HG02870 (cell line): ENCODE measurements around the gene TPMT.
"Not testable (repeated sequence)": the region's sequence is repeated elsewhere in the genome, so short reads cannot be mapped to it uniquely, and the experiment has no call there.

Experiments used
- ATAC-seq: cut with Tn5 transposase; IDR thresholded peaks from one replicate; pipeline ENCODE4 v1.9.1; 2021; ENCODE audit warnings: mild to moderate bottlenecking, moderate library complexity; ENCODE audit not compliant: unreplicated experiment

Gene TPMT

DNA sequence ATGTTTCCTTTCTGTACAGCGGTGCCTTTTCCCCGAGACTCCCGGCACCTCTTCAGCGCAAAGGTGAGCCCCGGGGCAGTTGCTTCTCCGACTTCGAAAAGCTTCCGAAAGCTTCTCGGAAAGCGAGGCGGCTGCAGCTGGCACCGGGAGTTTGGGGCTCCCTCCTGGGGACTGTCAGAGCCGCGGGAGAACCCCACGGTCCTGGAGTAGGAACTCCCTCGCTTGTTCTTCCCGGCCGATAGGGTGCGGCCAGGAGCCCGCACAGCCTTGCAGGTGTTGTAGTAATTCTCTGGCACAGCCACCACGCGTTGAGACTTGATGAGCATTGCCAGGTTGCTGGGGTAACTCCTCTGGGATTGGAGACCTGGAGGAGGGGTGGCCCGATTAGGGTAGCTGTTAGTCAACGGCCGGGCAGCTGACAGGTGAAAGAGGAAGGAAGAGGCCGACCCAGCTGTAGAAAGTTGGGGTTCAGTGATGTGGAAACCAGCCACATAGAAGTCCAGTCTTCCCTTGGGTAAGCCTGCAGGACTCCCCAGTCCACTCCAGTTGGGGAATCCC lies 1.1 kb upstream of the TPMT start:
- ATAC-seq = peak; percentile 23

DNA sequence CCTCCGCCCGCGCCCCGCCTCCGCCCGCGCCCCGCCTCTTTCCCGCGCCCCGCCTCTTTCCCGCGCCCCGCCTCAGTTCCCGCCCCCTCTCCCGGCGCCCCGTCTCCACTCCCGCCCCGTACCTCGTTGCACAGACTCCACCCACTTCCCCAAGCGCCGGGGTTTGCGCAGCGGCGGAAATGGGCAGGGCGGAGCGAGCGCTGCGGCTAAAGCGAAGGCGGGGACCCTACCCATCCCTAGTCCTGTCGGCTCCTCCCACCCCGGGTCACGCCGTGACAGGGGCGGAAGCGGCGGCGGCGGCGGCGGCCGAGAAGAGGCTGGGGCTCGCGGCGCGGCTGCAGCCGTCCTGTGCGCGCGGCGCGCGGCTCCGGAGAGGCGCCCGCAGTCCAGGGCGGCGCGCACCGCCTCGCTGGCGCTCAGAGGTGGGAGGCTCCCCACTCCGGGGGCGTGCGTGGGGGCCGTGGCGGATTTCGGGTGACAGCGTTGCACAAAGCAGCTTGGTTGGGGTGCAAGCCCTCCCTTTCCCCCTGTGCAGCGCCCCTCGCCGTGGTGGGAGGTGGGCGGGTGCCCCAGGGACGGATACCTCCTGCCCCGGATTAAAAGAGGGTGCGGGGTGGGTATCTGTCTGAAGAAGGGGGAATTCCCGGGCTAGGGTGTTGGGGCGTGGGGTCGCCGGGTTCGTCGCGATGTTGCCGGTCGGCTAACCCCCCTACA lies 430 bp upstream of the TPMT start, which contains the start of gene KDM1B:
KDM1B (plus strand) TSS at position 273 of the 714 bp plus-strand sequence. CDS start 4,474 bp downstream, outside the sequence.
- peak; percentile 83 for ATAC-seq

DNA sequence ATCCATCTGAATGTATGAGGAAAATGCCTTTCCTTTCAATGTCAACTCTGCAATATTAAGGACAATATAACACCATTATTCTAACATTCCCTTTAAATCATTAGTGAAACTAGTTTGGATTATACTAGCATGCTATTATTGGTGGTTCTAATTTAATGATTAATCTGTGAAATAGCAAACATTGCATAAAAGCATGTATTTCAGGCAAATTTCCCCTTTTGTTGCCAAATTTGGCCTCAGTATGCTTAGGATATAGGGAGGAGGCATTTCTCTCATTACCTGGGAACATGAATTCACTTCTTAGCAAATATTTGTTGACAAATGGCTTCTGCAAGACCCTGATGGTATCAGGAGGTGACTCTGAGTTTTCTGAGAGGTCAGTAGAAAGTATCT lies 1.6 kb downstream of the TPMT start:
- no peak for ATAC-seq

DNA sequence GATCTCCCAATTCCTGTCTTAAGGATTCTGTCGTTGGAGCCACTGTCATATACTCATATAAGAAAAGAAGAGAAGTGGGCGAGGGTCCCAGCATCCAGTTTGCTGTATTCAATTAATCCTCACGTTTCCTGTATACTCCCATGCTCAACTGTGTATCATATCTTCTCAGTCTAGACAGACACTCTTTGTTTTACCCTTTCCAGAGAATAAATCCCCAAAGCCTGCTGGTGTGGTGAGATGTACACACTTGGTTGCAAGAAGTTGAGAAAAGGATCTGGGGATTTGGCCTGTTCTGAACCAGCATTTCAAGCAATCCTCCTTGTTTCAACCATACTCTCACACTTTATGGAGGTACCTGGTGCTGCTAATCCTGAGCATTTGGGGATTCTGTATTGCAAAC lies 3.1 kb downstream of the TPMT start:
- no peak for ATAC-seq

DNA sequence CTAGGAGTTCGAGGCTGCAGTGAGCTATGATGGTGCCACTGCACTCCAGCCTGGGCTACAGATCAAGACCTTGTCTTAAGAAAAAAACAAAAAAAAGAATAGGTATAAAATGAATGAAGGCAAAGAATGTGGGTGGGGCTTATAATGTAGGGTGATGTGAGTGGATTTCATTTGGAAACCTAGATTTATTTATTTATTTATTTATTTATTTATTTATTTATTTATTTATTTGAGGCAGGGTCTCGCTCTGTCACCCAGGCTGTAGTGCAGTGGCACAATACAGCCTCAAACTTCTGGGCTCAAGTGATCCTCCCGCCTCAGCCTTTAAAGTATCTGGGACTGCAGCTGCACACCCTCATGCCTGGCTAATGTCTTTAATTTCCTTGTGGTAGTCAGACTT lies 3.5 kb downstream of the TPMT start:
- ATAC-seq = not testable (repeated sequence)

DNA sequence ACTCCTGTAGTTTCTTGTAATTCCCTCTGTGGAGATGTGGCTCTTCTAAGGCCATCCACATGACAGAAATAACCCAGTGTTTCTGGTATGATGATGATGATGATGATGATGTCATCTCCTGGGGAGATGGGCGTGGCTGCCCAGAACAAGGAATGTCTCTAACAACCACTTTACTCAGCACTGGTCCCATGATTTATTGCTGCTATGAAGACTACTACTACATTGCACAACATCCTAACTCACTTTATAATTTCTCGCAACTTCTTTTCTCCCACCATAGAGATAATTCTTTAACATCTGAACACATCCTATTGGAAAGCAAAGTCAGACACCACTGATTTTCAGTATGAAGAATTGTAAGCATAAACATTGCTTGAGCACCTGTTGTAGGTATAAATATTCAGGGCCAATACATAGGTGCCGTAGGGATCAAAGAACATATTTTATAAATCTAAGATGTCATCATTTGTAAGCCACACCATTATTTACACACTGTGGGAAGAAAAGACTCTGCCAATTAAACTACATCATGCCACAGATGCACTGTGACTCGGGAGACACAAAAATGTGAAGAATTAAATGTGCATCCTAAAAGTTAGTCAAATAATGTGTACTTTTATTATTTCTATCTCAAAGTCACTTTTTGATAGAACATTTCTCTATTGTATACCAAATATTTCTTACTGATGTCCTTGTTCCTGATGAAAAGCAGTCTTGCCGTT lies 6.4 kb downstream of the TPMT start:
- no peak for ATAC-seq

DNA sequence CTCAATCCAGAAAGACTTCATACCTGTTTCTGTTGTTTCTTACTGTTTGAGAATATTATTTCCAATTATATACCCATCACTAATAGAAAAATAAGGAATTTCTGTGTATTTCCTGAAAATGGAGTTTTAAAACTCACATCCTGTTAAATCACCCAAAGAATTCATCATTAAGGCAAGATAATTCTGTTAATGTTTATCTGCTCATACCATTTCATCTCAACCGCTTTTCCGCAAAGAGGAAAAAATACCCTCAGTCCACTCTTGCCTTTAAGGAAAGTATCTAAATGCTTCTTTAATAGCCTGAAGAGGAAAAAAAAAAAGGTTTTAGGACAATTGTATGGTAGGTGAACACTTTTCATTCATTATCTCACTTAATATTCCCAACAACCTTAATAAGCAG lies 7.3 kb downstream of the TPMT start:
- ATAC-seq = no peak

DNA sequence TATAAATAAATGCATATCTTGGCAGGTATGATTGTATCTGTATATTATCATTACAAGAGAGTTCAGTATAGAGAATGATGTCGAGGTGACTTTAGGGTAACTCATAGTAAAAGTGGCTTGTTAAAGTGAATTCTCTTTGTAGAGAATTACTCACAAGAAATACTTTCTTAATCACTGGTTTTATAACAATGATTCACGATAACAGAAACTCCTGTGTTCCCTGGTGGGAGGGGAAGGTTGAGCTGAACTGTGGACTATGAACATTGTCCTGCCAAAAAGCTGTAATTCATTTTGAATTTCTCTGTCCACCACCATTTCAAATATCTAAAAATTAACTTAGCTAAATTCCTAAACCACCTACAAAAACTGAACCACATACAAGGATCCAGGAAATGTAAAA lies 7.7 kb downstream of the TPMT start:
- no peak for ATAC-seq

DNA sequence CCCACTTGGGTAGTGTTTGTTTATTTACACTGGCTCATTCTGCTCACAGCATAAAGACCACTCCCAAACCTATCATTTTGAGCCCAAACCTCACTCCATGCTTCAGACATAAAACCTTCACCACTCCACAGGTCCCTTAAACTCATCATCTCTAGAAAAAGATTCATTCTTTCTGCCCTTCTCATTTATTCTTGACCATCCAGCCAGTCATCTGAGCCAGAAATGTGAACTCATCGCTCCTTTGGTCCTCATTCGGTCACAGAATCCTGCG lies 12.4 kb downstream of the TPMT start:
- ATAC-seq = no peak

DNA sequence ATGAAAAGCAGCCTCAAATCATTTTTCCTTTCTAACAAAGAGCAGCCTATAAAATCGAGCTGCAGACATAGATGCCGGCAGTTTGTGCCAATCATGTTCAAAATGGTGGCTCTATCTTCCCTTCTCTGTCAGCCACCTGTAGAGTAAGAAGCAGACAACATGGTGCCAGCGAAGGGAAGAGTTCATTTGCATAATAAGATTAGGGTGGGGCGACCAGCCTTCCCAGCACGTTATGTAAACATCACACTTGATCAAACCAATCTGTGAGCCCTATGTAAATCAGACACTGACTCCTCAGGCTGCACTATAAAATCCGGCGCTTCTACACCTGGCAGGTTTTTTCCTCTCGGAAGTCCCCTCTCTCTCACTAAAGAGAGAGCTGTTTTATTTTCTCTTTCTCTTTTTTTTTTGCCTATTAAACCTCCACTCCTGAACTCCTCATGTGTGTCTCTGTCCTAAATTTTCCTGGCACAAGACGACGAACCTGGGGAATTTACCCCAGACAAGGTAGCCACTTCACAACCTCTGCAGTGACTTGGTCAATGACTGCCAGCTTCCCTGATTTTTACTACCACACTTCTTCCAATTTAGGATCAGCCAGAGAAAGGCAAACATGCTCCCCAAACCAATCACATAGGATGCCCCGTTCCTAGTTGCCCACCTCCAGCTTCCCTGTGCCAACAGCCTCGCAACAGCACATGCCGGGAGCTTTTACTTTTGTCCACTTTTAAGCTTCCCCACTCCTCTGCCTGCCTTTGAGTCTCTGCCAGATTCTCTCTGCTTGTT lies 12.9 kb downstream of the TPMT start:
- ATAC-seq = no peak

DNA sequence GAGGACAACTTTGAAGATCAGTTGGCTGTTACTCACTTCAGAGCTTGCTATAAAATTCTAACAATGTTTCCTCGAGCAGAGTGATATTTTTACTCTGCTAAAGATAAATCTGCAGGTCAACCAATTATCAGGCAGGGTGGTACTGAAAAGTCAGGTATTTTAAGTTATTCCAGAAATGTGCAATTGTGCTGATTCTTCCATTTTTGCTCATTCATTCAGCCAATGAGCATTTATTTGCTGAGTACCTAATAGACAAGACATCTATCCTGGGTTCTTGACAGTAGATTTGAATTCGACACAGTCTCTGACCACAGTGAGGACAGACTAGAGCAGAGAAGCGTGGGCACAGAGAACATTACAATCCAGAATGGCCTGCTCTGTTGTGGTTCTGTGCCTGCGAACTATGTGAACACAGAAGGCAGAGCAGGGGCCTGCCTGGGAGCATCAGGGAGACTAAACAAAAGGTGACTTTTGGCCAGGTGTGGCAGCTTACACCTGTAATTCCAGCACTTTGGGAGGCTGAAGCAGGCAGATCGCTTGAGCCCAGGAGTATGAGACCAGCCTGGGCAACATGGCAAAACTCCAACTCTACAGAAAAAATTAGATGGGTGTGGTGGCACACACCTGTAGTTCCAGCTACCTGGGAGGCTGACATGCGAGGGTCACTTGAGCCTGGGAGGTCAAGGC lies 14.8 kb downstream of the TPMT start:
- ATAC-seq = no peak

DNA sequence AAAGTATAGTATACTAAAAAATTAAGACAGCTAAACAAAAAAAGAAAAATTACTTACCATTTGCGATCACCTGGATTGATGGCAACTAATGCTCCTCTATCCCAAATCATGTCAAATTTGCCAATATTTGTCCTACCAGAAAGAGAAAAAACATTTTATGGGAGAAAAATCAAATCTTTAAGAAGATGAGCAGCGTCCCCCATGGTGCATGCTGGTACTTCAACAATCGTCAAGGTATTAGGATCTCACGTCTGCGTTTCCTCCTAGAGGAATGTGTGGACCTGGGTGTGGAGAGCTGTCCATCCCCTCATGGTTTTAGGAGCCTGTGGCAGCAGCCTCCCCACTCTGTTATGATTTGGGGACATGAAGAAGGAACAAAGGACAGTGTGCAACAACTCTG lies 16.0 kb downstream of the TPMT start:
- no peak for ATAC-seq

DNA sequence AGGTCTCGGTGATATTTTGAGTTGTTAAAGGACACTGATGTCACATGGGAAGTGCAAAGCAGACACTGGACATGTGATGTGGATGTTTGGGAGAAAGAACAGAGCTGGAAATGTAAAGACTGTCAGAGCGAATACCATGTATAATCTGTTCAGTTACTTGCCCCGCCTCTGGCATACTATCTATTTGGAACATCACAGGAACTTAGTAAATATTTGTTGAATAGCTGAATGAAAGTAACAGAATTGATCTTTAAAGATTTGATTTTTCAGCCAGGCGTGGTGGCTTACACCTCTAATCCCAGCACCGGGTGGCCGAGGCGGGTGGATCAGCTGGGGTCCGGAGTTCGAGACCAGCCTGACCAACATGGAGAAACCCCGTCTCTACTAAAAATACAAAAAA lies 18.6 kb downstream of the TPMT start:
- no peak for ATAC-seq

DNA sequence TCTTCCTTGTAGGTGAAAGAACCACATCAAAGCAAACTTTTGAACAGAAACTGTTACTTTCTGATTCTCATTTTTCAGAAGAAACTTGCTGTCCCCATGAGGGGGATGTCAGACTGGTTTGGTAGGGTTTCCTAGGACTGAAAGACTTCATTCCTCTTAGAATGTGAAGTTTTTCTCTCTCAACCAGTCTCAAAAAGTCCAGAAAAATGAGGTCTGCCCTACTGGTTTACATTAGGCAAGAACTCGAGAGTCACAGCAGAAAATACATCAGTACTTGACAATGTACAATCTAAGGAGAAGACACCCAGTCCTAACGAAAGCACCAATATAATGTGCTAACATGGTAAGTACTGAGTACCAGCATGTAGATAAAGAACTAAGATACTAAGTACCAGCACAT lies 19.7 kb downstream of the TPMT start:
- ATAC-seq = no peak

DNA sequence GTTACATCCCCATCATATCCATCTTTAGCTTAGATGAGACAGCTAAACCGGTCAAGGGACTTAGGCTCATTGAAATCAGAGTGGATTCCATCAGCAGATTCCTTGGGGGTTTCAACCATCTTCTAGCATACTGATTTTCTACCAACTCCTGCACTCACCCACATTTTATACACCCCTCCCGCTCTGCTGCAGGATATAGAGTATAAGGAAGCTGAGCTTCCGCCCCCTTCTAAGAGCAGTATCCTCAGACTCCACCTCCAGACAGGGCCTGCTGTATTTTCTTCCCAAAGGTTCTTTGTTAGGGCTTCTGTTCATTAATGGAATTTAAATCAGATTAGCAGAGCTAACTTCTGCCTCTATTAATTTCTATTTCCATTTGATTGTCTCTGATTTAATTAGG lies 22.5 kb downstream of the TPMT start:
- ATAC-seq = no peak

DNA sequence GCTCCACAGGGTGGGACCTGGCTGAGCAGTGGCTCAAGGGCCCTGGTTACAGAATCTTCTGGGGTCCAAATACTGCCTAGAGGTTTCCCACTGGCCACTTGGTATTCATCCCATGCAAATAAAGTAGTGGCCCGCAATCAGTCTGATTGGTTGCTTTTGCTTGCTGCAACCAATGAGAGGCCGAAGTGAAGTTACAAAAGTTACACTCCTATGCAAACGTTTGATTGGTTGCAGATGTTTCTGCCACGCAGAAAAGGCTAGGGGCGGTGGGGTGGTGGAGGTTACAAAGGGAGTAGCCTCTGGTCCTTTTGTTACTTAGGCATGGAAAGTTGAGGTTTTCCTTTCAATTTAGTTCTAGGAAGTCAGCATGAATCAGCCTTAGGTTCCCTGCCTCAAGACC lies 28.8 kb downstream of the TPMT start:
- ATAC-seq = no peak

DNA sequence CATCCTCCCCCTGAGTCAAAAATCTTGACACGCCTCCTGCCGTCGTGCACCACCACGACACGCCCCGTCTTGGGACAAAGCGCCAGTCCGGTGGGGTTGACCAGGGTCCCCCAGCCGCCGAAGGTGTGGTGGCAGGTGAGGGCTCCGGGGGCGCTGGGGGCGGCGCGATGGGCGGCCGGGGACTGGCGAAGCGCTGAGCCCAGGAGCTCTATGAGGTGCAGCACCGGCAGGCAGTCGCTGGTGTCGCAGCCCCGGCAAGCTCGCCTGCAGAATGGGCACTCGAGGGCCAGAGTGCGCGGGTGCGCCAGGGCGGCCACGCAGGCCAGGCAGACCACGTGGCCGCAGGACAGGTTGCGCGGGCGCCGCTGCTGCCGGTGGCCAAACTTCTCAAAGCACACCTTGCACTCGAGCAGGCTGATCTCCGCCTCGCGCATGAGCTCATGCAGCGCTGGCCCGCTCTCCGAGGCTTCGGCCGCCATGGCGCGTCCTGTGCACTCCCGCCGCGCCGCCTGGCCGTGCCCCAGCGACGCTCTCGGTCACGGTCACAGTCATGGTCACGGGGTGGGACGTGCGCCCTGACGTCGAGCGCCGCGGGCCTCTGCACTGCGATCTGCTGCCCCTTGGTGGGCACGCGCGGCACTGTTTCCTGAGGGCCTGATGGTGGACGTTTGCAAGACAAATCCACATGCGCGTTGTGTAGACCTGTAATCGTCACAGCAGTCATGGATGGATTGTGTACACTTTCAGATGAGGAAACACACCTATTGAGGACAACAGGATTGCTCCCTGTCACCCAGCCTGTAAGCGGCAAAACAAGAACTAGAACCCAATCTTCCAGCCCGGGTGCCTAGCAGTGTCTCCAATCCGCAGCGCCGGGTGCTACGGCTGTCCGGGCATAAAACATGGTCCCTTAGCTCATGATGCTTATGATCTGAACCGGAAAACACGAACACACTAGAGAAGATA lies 32.5 kb downstream of the TPMT start, which contains the start of gene NHLRC1:
NHLRC1 (minus strand) TSS at position 550 of the 966 bp plus-strand sequence; CDS start at position 479, 71 bp downstream.
- peak; percentile 89 for ATAC-seq

DNA sequence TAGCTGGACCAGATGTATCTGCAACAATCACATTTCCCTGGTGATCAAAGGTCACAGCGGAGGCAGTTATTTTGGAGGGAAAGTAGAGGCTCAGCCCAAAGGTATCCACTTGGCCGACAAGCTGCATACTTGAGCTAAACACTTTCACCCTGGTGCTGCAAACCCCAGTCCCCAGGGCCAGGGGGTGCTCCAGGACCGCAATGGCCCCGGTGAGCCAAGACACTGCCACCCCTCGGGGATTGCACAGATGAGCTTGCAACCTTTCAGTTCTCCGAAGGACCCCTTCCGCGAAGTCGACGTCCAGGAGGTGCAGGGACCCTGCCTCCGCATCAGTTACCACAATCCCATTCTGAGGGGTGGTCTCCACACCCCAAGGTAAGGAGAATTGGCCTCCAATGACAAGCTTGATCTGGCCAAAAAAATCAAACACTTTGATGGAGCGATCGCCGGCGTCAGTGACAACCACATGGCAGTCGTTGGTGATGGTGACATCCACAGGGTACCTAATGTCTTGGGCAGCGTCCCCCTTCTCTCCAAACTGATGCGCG lies 33.2 kb downstream of the TPMT start:
- ATAC-seq = peak; percentile 40

DNA sequence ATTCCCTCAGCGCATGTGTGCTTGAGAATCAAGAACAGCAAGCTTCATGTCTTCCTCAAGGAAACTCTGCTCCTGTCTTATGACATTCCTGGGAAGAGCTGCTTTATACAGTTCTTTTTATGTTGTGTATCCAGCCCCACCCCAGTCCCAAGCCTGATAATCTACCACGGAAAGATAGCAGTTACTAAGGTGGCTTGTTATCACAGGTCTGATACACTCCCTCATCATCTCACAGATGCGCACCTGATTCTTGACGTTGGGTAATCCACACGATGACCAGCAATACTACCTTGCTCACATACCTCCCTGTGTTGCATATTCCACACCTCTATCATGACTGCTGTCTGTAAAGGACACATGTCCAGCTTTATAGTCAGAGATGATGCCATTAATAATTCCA lies 35.6 kb downstream of the TPMT start:
- no peak for ATAC-seq

DNA sequence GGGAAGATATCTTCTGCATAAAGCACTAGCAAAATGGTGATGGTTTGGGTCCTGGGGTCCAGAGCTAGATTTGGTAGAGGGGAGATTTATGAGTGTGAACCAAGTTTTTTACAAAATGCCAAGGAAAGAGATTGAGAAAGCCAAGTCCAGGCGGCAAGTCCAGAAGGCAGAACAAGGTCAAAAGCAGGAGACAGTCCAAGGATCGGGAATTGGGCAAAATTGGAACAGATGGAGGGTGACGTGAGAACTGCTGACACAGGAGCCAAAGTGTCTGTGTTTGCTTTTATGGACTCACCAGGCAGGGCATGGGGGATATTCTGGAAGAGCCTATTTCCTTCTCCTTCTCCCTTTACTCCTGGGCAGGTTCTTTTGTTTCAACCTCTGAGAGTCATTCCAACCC lies 36.5 kb downstream of the TPMT start:
- ATAC-seq = no peak
